Thoracic aorta (tissue), 2 donors: ENCODE data around the gene MEX3D. TPM values are rescaled to one million over a fixed set of nuclear protein-coding genes. Genes with fewer than 3 reads are reported as not detected.

Experiments
- ATAC-seq: fragments of 150-250 bp; one replicate; pipeline ENCODE4 v1.8.0; 2017; ENCODE audit warnings: low read depth; ENCODE audit not compliant: insufficient number of reproducible peaks, low FRiP score
- DNase-seq: peaks from one replicate; pipeline ENCODE4 v3.0.0-alpha.2; 2020; ENCODE audit warnings: low spot score
- H3K27ac ChIP-seq, 2 donors: fragments of 200-600 bp; sonication (generic); 1 replicate in 1 of 2; 2 replicates in 1 of 2; pipeline ENCODE4 v1.5.1; 2016; ENCODE audit warnings: mild to moderate bottlenecking in 2 of 2, moderate library complexity in 2 of 2
- H3K27me3 ChIP-seq: fragments of 200-600 bp; sonication (generic); replicated peaks from 2 replicates; pipeline ENCODE4 v1.6.0; 2016; ENCODE audit warnings: mild to moderate bottlenecking; ENCODE audit not compliant: insufficient read depth
- H3K36me3 ChIP-seq: fragments of 200-600 bp; sonication (generic); one replicate; pipeline ENCODE4 v1.5.1; 2016
- H3K4me1 ChIP-seq, 2 donors: fragments of 200-600 bp; sonication (generic); 1 replicate in 1 of 2; 2 replicates in 1 of 2; pipeline versions ENCODE4 v1.5.1 to v1.6.0; 2016; ENCODE audit warnings: low read depth in 2 of 2, mild to moderate bottlenecking in 1 of 2; ENCODE audit not compliant: control insufficient read depth in 1 of 2
- H3K4me3 ChIP-seq: fragments of 200-600 bp; sonication (generic); 2 replicates; pipeline ENCODE4 v1.5.1; 2016; ENCODE audit warnings: mild to moderate bottlenecking
- H3K9me3 ChIP-seq: fragments of 200-600 bp; sonication (generic); 2 replicates; pipeline ENCODE4 v1.5.1; 2016
- CTCF ChIP-seq: fragments of 200-600 bp; sonication (generic); IDR thresholded peaks from one replicate; pipeline ENCODE4 v1.5.1; 2019; ENCODE audit warnings: antibody characterized with exemption
- total RNA-seq, 2 donors: library from RNA; depleted of rRNA; stranded (reverse); fragments of >200 nt; gene quantifications; one replicate each; pipeline versions ENCODE4 v1.1.0 to v1.2.3, GENCODE V29; 2016

Gene MEX3D
- total RNA-seq, 2 donors from 2014 or later = 23.4 to 26.4 TPM

GRCh38 chr19:1509602-1510441, 58.3 kb downstream of the MEX3D start:
- Histone ChIP-seq H3K9me3 (no peaks in the 10 kb centered on the region), H3K27ac (peak overlapping the region in 1 of 2 donors; percentile 68), H3K36me3 (no peaks in the 10 kb centered on the region), H3K4me3 (no peak overlapping the region), H3K27me3 (no peaks in the 10 kb centered on the region), H3K4me1 (peaks cover 3 to 24% of the 10 kb centered on the region in 2 donors)
- no peak for ATAC-seq
- DNase-seq = no peak
- TF ChIP-seq CTCF = no peak

GRCh38 chr19:1508507-1508856, 59.6 kb downstream of the MEX3D start:
- Histone ChIP-seq H3K27me3 (no peaks in the 10 kb centered on the region), H3K4me1 (peaks cover 3 to 21% of the 10 kb centered on the region in 2 donors), H3K9me3 (no peaks in the 10 kb centered on the region), H3K27ac (peak overlapping the region in 1 of 2 donors; percentile 68), H3K36me3 (no peaks in the 10 kb centered on the region), H3K4me3 (peak overlapping the region; percentile 75)
- TF ChIP-seq CTCF = no peak
- ATAC-seq (no peak), DNase-seq (no peak)

- Histone ChIP-seq H3K9me3 (no peaks in the 10 kb centered on the region), H3K36me3 (no peaks in the 10 kb centered on the region), H3K27ac (peak overlapping the region; percentile 68 to 86), H3K4me1 (peaks cover 3 to 24% of the 10 kb centered on the region in 2 donors), H3K4me3 (peak overlapping the region; percentile 75), H3K27me3 (no peaks in the 10 kb centered on the region)
- DNase-seq (peak; percentile 72), ATAC-seq (peak; percentile 80)
- no peak for TF ChIP-seq CTCF
These were observed 60.2 kb downstream of the MEX3D start for GRCh38 chr19:1507763-1508506.

GRCh38 chr19:1507192-1507660, 60.9 kb downstream of the MEX3D start:
- DNase-seq = no peak
- no peak for ATAC-seq
- Histone ChIP-seq H3K36me3 (no peaks in the 10 kb centered on the region), H3K27me3 (no peaks in the 10 kb centered on the region), H3K9me3 (no peaks in the 10 kb centered on the region), H3K4me3 (peak overlapping the region; percentile 75), H3K27ac (peak overlapping the region in 1 of 2 donors; percentile 68), H3K4me1 (peaks cover 3 to 19% of the 10 kb centered on the region in 2 donors)
- no peak for TF ChIP-seq CTCF
